ENCODE results near the gene NR4A1.

- TF ChIP-seq POLR2A (IDR thresholded peaks at IDR 0.05; ENCODE audit: insufficient read depth in 1 of 2, low read depth in 2 of 2, low read length in 2 of 2), result no peak
- TF ChIP-seq RAD21 (CRISPR knock-in tag; IDR thresholded peaks at IDR 0.05), result no peak
- TF ChIP-seq ARID4A (CRISPR knock-in tag; IDR thresholded peaks at IDR 0.05; ENCODE audit: borderline replicate concordance), result no peak
- no peak for TF ChIP-seq ZNF510 (CRISPR knock-in tag; IDR thresholded peaks at IDR 0.05; ENCODE audit: low read depth)
- no peak for TF ChIP-seq TEF (CRISPR knock-in tag; IDR thresholded peaks at IDR 0.05)
- no peak for TF ChIP-seq NR2F2 (IDR thresholded peaks at IDR 0.05; ENCODE audit: borderline replicate concordance, low read depth)
- TF ChIP-seq LCORL (IDR thresholded peaks at IDR 0.05), result no peak
- no peak for TF ChIP-seq LCORL (CRISPR knock-in tag; IDR thresholded peaks at IDR 0.05)
- TF ChIP-seq ZNF501 (CRISPR knock-in tag; IDR thresholded peaks at IDR 0.05), result no peak
- no peak for TF ChIP-seq TFAP4 (IDR thresholded peaks at IDR 0.05; ENCODE audit: borderline replicate concordance, low read depth)
Observed at GRCh38 chr12:52005218-52005902, 45.9 kb upstream of the NR4A1 start.

All from HepG2 (cell line).